GM10266 (cell line): ENCODE measurements around the gene SNX25.

Experiments used
- DNase-seq: peaks from one replicate; pipeline ENCODE4 v3.0.0; 2012; ENCODE audit errors: extremely low spot score
- TF ChIP-seq, protein P1 (sequence below): IDR thresholded peaks from 2 replicates; pipeline ENCODE4 v1.5.1; 2012; ENCODE audit warnings: mild to moderate bottlenecking, low read depth; ENCODE audit not compliant: control insufficient read depth, insufficient read depth; ENCODE audit errors: missing control alignments

Gene SNX25

DNA sequence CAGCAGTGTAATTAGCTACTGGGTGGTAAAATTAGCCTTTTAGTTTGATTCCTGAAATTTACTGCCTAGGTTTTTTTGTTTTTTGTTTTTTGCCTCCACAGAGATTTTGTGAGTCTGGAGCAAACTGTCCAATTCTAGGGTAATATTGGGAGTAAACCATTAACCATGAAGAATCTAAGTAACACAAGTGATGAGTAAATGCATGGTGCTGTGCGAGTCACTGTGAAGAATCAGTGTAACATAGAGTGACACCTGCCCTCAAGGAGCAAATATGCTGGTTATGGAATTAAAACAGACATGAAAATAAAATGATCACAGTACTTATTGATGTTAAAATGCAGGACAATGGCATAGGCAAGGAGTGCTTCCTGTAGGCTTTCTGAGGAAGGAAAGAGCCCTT is 126.2 kb downstream of the SNX25 start:
- no peak for DNase-seq
- TF ChIP-seq, protein P1, sequence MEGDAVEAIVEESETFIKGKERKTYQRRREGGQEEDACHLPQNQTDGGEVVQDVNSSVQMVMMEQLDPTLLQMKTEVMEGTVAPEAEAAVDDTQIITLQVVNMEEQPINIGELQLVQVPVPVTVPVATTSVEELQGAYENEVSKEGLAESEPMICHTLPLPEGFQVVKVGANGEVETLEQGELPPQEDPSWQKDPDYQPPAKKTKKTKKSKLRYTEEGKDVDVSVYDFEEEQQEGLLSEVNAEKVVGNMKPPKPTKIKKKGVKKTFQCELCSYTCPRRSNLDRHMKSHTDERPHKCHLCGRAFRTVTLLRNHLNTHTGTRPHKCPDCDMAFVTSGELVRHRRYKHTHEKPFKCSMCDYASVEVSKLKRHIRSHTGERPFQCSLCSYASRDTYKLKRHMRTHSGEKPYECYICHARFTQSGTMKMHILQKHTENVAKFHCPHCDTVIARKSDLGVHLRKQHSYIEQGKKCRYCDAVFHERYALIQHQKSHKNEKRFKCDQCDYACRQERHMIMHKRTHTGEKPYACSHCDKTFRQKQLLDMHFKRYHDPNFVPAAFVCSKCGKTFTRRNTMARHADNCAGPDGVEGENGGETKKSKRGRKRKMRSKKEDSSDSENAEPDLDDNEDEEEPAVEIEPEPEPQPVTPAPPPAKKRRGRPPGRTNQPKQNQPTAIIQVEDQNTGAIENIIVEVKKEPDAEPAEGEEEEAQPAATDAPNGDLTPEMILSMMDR, result no peak

DNA sequence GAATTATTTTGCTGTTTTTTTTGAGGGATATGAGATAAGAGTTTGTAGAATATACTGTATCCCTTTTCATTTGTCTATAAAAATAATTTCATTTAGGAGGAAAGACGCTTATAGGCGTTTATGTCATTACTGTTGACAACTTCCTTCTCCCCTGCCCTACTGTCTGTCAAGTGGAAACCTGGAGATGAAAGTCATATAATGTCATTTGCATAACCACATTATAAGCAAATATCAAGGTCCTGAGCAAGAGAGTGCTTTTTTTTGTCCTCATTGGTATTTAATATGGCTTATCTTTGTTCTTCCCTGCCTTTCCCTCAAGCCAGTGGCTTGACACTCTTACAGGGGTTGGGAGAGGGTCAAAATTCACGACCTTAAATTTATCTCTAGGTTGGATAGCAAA is 130.5 kb downstream of the SNX25 start:
- DNase-seq, result no peak
- TF ChIP-seq, protein P1, result no peak

DNA sequence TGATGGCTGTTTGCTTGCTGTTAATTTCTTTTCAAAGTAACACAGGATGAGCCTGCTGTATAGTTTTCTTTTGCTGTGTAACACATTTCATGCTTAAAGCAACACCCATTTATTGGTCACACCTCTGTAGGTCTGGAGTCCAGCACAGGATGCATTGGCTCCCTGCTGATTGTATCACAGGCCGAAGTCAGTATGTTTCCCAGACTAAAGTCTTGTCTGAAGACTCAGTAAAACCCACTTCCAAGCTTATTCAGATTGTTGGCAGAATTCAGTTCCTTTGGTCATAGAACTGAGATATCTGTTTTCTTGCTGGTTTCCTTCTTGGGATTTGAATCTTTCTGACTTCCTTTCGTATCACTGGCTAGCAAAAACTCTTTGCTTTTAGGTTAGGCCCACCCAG is 132.0 kb downstream of the SNX25 start:
- DNase-seq, result no peak
- TF ChIP-seq, protein P1, result no peak

DNA sequence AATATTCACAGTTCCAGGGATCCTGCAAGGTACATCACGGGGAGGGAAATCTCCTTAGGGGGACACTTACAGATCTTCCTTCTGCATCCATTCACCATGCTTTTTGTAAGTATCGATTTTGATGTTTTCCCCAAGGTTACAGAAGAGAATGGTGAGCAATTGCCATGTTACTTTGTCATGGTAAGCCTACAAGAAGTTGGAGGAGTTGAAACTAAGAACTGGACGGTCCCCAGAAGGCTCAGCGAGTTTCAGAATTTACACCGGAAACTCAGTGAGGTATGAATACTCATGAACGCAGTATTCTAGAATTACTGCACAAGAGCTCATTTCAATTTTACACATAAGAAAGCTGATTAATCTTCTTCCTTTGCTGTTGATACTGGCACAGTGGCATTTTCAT is 132.4 kb downstream of the SNX25 start:
- DNase-seq, result peak; percentile 44
- TF ChIP-seq, protein P1, result no peak

DNA sequence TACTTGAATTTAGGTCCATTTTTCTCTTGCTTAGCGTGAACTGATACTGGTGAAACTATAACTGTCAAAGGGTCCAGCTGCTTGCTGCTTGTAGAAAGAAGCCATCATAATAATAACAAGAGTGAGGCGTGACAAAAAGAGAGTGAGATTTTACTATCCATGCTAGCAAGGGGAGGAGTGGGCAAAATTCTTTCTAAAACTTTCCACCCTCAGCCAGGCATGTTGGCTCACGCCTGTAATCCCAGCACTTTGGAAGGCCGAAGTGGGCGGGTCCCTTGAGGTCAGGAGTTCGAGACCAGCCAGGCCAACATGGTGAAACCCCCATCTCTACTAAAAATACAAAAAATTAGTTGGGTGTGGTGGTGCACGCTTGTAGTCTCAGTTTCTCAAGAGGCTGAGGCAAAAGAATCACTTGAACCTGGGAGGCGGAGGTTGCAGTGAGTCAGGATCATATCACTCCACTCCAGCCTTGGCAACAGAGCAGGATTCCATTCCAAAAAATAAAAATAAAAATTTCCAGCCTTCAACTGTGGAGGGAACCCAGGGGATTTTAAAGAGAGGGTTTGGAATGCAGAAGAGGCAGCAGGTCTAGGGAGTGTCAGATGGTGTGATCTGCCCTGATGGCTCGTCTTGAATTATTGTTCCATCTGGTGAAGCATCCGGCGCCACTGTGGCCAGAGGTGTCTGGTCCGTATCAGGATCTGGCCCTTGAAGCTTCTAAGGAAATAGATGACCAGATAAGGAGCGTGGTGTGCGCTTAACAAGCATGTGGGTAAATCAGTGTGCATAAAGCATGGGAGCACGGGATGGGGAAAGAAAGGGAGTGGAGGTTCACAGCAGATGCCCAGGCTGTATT is 134.6 kb downstream of the SNX25 start:
- TF ChIP-seq, protein P1, result no peak
- DNase-seq, result no peak

DNA sequence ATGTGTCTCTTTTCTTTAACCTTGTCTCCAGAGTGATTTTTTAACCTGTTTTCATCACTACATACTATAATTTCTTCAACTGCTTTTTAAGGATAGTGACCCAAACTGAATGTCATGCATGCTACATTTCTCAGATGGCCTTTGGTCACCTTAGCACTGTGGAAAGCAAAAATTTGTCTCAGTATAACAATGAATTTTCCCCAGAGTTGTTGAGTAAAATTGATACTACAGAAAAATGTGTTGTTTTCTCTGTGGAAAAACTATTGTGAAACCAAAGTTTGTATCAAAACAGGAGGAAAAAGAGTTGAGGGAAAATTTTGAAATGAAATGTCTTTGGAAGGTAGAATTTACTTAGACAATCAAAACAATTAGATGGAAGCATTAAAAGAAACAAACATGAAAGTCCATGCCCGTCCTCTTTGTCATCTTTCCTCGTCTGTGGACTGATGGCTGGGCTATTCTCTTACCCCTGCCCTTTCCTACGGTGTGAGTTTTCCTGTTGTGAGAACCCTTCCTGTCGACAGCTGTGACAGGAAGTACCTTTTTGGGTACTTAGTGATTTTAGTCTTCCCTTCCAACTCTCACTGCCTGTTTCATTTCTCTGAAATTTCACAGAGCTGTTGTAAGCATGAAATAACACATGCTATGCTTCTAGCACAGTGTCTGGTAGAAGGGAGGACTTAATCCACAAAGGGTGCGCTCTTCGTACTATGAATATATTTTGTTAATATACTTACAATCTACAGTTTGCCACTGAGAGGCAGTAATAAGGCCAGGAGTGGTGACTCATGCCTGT is 135.5 kb downstream of the SNX25 start:
- TF ChIP-seq, protein P1, result no peak
- DNase-seq, result peak; percentile 42
